ENCODE measurements around the gene TOR2A. TPM values are rescaled to one million over a fixed set of nuclear protein-coding genes. Genes with fewer than 3 reads are reported as not detected.

The TOR2A gene
- polyA plus RNA-seq, 1 experiment, result 4.9 TPM

- Histone ChIP-seq H3K9me3 (ENCODE audit: control insufficient read depth, insufficient read depth, low read length) (no peaks in the 10 kb centered on the region; the same call in 1 of the 2 replicates), H3K27ac (ENCODE audit: low read depth, low read length) (no peak overlapping the region), H3K4me3 (ENCODE audit: low read depth, low read length) (no peak overlapping the region), H3K27me3 (ENCODE audit: control insufficient read depth, insufficient read depth, low read length) (no peaks in the 10 kb centered on the region)
- no peak for TF ChIP-seq CTCF (IDR thresholded peaks at IDR 0.05; ENCODE audit: low read depth, low read length)
- no peak for DNase-seq (ENCODE audit: low read depth, low spot score)
- POLR2A ChIA-PET, result no interaction called here
- CTCF ChIA-PET, result no interaction called here
These were observed 3.2 kb downstream of the TOR2A start for GRCh38 chr9:127731938-127732337.

GRCh38 chr9:127730799-127731410 is 4.2 kb downstream of the TOR2A start:
- CTCF ChIA-PET, result interaction anchor here (1.2 kb wide), 1 partner anchor 124 kb away, joined by 3 read pairs; no protein-coding TSS in a partner anchor
- no peak for DNase-seq (ENCODE audit: low read depth, low spot score)
- H3K27me3 ChIP-seq (ENCODE audit: control insufficient read depth, insufficient read depth, low read length), result no peaks in the 10 kb centered on the region
- H3K27ac ChIP-seq (ENCODE audit: low read depth, low read length), result no peak overlapping the region
- no peak for TF ChIP-seq CTCF (IDR thresholded peaks at IDR 0.05; ENCODE audit: low read depth, low read length)
- POLR2A ChIA-PET, result interaction anchor here (0.6 kb wide), 1 partner anchor 26 kb away, joined by 4 read pairs; no protein-coding TSS in a partner anchor
- no peak overlapping the region for H3K4me3 ChIP-seq (ENCODE audit: low read depth, low read length)
- H3K9me3 ChIP-seq (ENCODE audit: control insufficient read depth, insufficient read depth, low read length), result no peaks in the 10 kb centered on the region; the same call in 1 of the 2 replicates

- TF ChIP-seq CTCF (IDR thresholded peaks at IDR 0.05; ENCODE audit: low read depth, low read length), result no peak
- DNase-seq (ENCODE audit: low read depth, low spot score), result no peak
- Histone ChIP-seq H3K4me3 (ENCODE audit: low read depth, low read length) (no peak overlapping the region), H3K27ac (ENCODE audit: low read depth, low read length) (no peak overlapping the region), H3K27me3 (ENCODE audit: control insufficient read depth, insufficient read depth, low read length) (no peaks in the 10 kb centered on the region), H3K9me3 (ENCODE audit: control insufficient read depth, insufficient read depth, low read length) (no peaks in the 10 kb centered on the region; the same call in 1 of the 2 replicates)
- ChIA-PET CTCF (interaction anchor here (1.2 kb wide), 1 partner anchor 123 kb away, joined by 3 read pairs; no protein-coding TSS in a partner anchor), POLR2A (interaction anchor here (0.6 kb wide), 1 partner anchor 68 kb away, joined by 3 read pairs; no protein-coding TSS in a partner anchor)
These were observed 4.8 kb downstream of the TOR2A start for GRCh38 chr9:127730262-127730661.

GRCh38 chr9:127729522-127730256 is 5.4 kb downstream of the TOR2A start:
- CTCF ChIA-PET, result interaction anchor here (1.2 kb wide), 1 partner anchor 122 kb away, joined by 3 read pairs; no protein-coding TSS in a partner anchor
- DNase-seq (ENCODE audit: low read depth, low spot score), result no peak
- H3K9me3 ChIP-seq (ENCODE audit: control insufficient read depth, insufficient read depth, low read length), result no peaks in the 10 kb centered on the region; the same call in 1 of the 2 replicates
- no peak overlapping the region for H3K4me3 ChIP-seq (ENCODE audit: low read depth, low read length)
- no peaks in the 10 kb centered on the region for H3K27me3 ChIP-seq (ENCODE audit: control insufficient read depth, insufficient read depth, low read length)
- no peak for TF ChIP-seq CTCF (IDR thresholded peaks at IDR 0.05; ENCODE audit: low read depth, low read length)
- H3K27ac ChIP-seq (ENCODE audit: low read depth, low read length), result no peak overlapping the region
- POLR2A ChIA-PET, result interaction anchor here (0.6 kb wide), 1 partner anchor 67 kb away, joined by 3 read pairs; no protein-coding TSS in a partner anchor

Measured in AG04450 (cell line).